T47D (cell line): ENCODE measurements around the gene VWA3A.
"Not testable (repeated sequence)": the region's sequence is repeated elsewhere in the genome, so short reads cannot be mapped to it uniquely, and the experiment has no call there.

Source experiments
- DNase-seq, 2 experiments: peaks; one replicate each; pipeline versions ENCODE4 v3.0.0 to v3.0.0-alpha.2; 2011 to 2012; ENCODE audit warnings: low read depth in 1 of 2, low spot score in 1 of 2
- JUND ChIP-seq: IDR thresholded peaks from 2 replicates; pipeline ENCODE4 v1.6.1; 2012; ENCODE audit warnings: low read depth
- in situ Hi-C: cut with HindIII; loops from 2 replicates; pipeline ENCODE4 v1.10.0; 2016; ENCODE audit warnings: low sequenced_read_pairs, low pct_unique_long_range_greater_than_20kb

The VWA3A gene

DNA sequence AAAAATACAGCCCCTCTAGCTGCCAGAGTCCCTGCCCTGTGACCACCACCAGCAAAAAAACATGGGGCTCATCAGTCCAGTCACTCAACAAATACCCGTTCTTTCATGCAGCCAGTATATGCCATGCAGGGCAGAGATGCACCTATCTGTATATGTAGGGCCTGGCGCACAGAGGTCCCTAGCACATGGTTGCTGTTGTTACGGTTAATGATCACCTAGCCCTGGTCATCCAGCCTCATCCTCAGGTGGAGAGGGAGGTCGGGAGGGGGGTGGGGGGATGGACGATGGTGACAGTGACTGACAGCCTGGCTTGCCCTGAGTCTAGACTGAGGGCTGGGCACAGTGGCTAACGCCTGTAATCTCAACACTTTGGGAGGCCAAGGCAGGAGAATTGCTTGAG is 71.5 kb downstream of the VWA3A start:
- in situ Hi-C loops: no loop called here
- DNase-seq: no peak

DNA sequence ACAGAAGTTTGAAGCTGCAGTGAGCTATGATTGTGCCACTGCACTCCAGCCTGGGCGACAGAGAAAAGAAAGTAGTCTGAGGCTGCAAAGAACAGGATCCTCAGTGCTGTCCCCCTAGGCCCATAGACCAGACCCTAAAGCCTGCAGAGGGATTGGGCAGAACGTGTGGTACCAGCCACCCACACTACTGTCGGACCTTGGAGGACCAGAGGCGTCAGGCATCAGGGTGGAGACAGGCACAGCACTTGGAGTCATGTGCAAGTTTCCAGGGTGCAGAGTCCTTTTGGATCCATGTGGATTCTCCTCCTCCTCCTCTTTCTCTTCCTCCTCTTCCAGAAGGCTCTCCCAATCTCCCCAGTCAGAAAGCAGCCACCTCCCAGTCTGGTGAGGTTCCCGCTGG is 72.1 kb downstream of the VWA3A start:
- no peak for DNase-seq
- no peak for TF ChIP-seq JUND
- in situ Hi-C loops: no loop called here

More for the DNA sequence above, 71.5 kb downstream of the VWA3A start:
- TF ChIP-seq JUND: no peak

- DNase-seq: no peak
- TF ChIP-seq JUND: no peak
- in situ Hi-C loops: no loop called here
Measured at GRCh38 chr16:22165508-22166285, 73.4 kb downstream of the VWA3A start.

- in situ Hi-C loops: no loop called here
- no peak for TF ChIP-seq JUND
- no peak for DNase-seq
Measured at GRCh38 chr16:22171953-22172352, 79.6 kb downstream of the VWA3A start.

- DNase-seq, in situ Hi-C loops: not testable (repeated sequence)
Measured at GRCh38 chr16:22172642-22173041, 80.3 kb downstream of the VWA3A start.

GRCh38 chr16:22174642-22175041 is 82.3 kb downstream of the VWA3A start:
- DNase-seq: no peak
- TF ChIP-seq JUND: no peak
- in situ Hi-C loops: no loop called here

GRCh38 chr16:22177968-22178930 is 85.9 kb downstream of the VWA3A start:
- in situ Hi-C loops: no loop called here
- DNase-seq: no peak
- TF ChIP-seq JUND: no peak

DNA sequence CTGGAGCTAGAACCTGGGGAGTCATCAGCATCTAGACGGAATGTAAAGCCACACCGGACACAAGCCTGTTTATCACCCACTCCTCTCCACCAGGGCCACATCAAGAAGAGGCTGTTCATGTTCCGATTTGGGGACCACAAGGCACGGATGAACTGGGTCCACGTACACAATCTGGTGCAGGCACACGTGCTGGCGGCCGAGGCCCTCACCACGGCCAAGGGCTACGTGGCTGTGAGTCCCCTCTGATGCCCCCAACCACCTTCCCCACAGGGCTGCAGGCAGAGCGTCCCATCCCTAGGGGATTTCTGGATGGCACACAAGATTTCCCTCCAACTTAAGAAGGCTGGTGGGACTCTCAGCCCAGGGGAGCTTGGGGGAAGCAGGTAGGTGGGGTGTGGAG is 89.1 kb downstream of the VWA3A start:
- in situ Hi-C loops: no loop called here
- no peak for TF ChIP-seq JUND
- no peak for DNase-seq

GRCh38 chr16:22181843-22182242 is 89.5 kb downstream of the VWA3A start:
- DNase-seq: no peak
- in situ Hi-C loops: no loop called here
- no peak for TF ChIP-seq JUND

GRCh38 chr16:22183335-22183734 is 91.0 kb downstream of the VWA3A start:
- in situ Hi-C loops: no loop called here
- DNase-seq: no peak
- TF ChIP-seq JUND: no peak

GRCh38 chr16:22183901-22184614 is 91.7 kb downstream of the VWA3A start:
- in situ Hi-C loops: no loop called here
- no peak for DNase-seq
- TF ChIP-seq JUND: no peak

- TF ChIP-seq JUND: no peak
- no peak for DNase-seq
- in situ Hi-C loops: no loop called here
Measured at GRCh38 chr16:22184615-22184968, 92.3 kb downstream of the VWA3A start.
